ENCODE measurements around the gene PRRC2A.

- TF ChIP-seq CTCF (IDR thresholded peaks at IDR 0.05) (no peak), POLR2A (IDR thresholded peaks at IDR 0.05) (no peak)
Observed at GRCh38 chr6:31676904-31677303, 56.4 kb downstream of the PRRC2A start.
